ENCODE data around the gene NANOS3. TPM values are rescaled to one million over a fixed set of nuclear protein-coding genes. Genes with fewer than 3 reads are reported as not detected.

The NANOS3 gene
- total RNA-seq, 2 experiments from 2014 or later: not detected

DNA sequence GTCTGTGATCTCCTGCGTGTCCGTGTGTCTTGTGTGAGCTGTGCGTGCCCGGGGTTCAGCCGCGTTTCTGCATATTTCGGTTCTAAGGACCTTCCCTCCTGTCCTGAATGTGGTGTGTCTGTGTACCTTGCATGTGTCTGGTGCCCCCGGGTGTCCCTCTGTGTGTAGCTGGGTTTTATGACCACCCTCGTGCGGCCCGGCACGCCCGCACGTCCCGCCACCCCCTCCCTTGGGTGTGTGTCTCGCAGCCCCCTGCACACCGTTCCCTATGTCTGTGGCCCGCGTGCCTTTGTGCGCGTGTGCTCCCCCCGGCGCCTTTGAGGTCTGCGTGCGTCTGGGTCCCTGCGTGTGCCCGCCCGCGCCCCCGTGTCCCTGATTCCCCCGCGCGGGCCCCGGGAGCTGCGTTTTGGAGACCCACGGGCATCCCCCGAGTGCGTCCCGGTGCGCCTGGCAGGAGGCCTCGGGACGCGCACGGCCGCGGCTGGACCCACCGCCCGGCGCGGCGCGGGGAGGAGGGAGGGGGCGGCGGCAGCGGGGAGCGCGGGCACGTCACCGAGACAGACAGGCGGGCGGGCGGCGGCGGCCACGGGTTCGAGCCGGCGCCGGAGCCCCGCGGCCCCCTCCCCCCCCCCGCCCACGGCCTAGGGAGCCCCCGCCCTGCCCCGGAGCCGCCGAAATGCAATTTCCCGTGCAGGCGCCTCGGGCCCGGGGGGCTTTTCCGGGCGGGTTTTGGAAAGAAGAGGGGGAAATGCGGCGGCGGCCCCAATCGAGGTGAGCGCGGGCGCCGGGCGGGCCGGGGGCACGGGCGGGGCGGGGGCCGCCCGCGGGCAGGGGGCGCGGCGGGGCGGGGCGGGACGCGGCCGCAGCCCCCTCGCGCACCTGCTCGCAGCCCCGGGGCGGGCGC lies 12.0 kb upstream of the NANOS3 start:
- ChIA-PET POLR2A (interaction anchor here (0.6 kb wide), 1 partner anchor 103 kb away, joined by 4 read pairs; no protein-coding TSS in a partner anchor), CTCF (ENCODE audit: unreplicated experiment) (no interaction called here)
- no peaks in the 10 kb centered on the region for H4K20me1 ChIP-seq (ENCODE audit: insufficient read depth, low read length)
- H3K4me1 ChIP-seq (ENCODE audit: insufficient read depth, low read length, poor library complexity, severe bottlenecking): peaks cover 13% of the 10 kb centered on the region
- TF ChIP-seq, protein P1, sequence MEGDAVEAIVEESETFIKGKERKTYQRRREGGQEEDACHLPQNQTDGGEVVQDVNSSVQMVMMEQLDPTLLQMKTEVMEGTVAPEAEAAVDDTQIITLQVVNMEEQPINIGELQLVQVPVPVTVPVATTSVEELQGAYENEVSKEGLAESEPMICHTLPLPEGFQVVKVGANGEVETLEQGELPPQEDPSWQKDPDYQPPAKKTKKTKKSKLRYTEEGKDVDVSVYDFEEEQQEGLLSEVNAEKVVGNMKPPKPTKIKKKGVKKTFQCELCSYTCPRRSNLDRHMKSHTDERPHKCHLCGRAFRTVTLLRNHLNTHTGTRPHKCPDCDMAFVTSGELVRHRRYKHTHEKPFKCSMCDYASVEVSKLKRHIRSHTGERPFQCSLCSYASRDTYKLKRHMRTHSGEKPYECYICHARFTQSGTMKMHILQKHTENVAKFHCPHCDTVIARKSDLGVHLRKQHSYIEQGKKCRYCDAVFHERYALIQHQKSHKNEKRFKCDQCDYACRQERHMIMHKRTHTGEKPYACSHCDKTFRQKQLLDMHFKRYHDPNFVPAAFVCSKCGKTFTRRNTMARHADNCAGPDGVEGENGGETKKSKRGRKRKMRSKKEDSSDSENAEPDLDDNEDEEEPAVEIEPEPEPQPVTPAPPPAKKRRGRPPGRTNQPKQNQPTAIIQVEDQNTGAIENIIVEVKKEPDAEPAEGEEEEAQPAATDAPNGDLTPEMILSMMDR (conservative IDR thresholded peaks at IDR 0.05; ENCODE audit: low read length): no peak
- peak; percentile 83; the same call in 1 of the 2 replicates for TF ChIP-seq EZH2phosphoT487 (IDR thresholded peaks at IDR 0.05; ENCODE audit: borderline replicate concordance, low read depth, low read length)
- H2AFZ ChIP-seq (ENCODE audit: low read length): no peak overlapping the region
- H3K79me2 ChIP-seq (ENCODE audit: insufficient read depth, low read depth, low read length): no peaks in the 10 kb centered on the region
- H3K9me3 ChIP-seq (ENCODE audit: low read length): no peaks in the 10 kb centered on the region
- H3K4me3 ChIP-seq (ENCODE audit: low read depth, low read length, poor library complexity, severe bottlenecking): peak overlapping the region; percentile 60
- no peak overlapping the region for H3K27ac ChIP-seq (ENCODE audit: low read depth, low read length, poor library complexity, severe bottlenecking)
- H3K36me3 ChIP-seq (ENCODE audit: insufficient read depth, low read length): no peaks in the 10 kb centered on the region
- peak overlapping the region; percentile 51; the same call in 1 of the 2 replicates for H3K4me2 ChIP-seq (ENCODE audit: low read length)
- intact Hi-C loops (cut with micrococcal nuclease; ENCODE audit: unreplicated experiment): loop anchor here (5.0 kb wide), 1 partner anchor 588 kb away; no protein-coding TSS in a partner anchor
- BruUV-seq (replicated peaks): no TSS peak
- no peaks in the 10 kb centered on the region for H3K9me2 ChIP-seq (ENCODE audit: insufficient read depth, low read length)
- no peak for DNase-seq (ENCODE audit: low spot score)

DNA sequence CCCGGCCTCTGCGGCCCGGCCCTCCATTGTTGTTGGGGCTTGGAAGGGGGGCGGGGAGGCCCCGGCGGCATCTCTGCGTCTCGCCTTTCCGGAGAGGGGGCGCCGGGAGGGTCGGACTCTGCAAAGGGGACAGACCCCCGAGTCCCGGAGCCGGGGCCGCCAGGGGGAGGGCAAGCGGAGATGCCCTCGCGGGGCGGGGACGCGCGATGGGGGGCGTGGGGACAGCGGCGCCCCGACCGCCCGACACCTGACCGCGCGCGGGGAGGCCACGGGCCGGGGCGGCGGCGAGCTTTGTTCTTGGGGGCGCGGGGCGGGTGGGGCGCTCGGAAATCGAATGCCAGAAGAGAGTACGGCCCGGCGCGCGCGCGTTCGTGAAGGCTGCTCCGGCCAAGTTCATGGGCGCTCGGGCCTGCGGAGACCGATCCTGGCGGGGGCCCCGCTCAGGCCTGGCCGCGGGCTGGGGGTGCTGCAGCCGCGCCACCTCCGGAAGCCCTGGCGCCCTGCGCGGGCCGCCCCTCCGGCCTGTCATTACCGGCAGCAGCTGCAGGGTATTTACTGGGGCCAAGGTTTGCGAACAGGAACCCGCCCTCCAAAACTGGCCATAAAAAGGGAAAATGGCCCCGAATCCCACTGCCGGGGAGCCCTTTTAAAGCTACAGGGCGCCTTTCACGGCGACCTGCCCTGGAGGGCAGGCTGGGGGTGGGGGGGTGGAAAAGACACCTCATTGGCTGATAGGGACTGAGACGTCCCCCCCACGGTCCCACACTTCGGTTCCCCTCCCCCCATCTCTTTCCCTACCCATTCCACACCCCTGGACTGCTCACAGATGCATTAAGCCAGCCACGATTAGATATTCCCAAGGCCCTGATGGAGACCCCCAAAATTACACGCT lies 11.1 kb upstream of the NANOS3 start:
- Histone ChIP-seq H4K20me1 (ENCODE audit: insufficient read depth, low read length) (no peaks in the 10 kb centered on the region), H3K9me3 (ENCODE audit: low read length) (no peaks in the 10 kb centered on the region), H3K4me1 (ENCODE audit: insufficient read depth, low read length, poor library complexity, severe bottlenecking) (peaks cover 13% of the 10 kb centered on the region), H3K9me2 (ENCODE audit: insufficient read depth, low read length) (no peaks in the 10 kb centered on the region), H3K36me3 (ENCODE audit: insufficient read depth, low read length) (no peaks in the 10 kb centered on the region), H3K4me3 (ENCODE audit: low read depth, low read length, poor library complexity, severe bottlenecking) (peak overlapping the region; percentile 60), H3K27ac (ENCODE audit: low read depth, low read length, poor library complexity, severe bottlenecking) (no peak overlapping the region), H2AFZ (ENCODE audit: low read length) (no peak overlapping the region), H3K79me2 (ENCODE audit: insufficient read depth, low read depth, low read length) (no peaks in the 10 kb centered on the region), H3K4me2 (ENCODE audit: low read length) (peak overlapping the region; percentile 51)
- intact Hi-C loops (cut with micrococcal nuclease; ENCODE audit: unreplicated experiment): no loop called here
- no TSS peak for BruUV-seq (replicated peaks)
- DNase-seq (ENCODE audit: low spot score): no peak
- ChIA-PET CTCF (ENCODE audit: unreplicated experiment) (no interaction called here), POLR2A (interaction anchor here (0.6 kb wide), 1 partner anchor 102 kb away, joined by 4 read pairs; no protein-coding TSS in a partner anchor)
- TF ChIP-seq, protein P1 (conservative IDR thresholded peaks at IDR 0.05; ENCODE audit: low read length): no peak
- TF ChIP-seq EZH2phosphoT487 (IDR thresholded peaks at IDR 0.05; ENCODE audit: borderline replicate concordance, low read depth, low read length): no peak
